Right ventricle myocardium inferior (tissue), 1 donor: ENCODE results near the gene CHRNB2. TPM values are rescaled to one million over a fixed set of nuclear protein-coding genes. Genes with fewer than 3 reads are reported as not detected.

Experiments used
- ATAC-seq: fragments of 200-7000 bp; cut with Tn5 transposase; one replicate; pipeline ENCODE4 v1.9.1; 2020; ENCODE audit warnings: mild to moderate bottlenecking, moderate library complexity
- DNase-seq: peaks from one replicate; pipeline ENCODE4 v3.0.0; 2021; ENCODE audit errors: missing footprints
- intact Hi-C: fragments of 100-400 bp; cut with DNase I; formaldehyde crosslinking; loops from one replicate; pipeline ENCODE4 v1.11.0; 2022
- total RNA-seq: library from RNA; stranded (reverse); fragmentation: NEBNext Ultra II Directional; extraction: Animal tissue kit (Norgen Biotek cat#: 25700); gene quantifications from one replicate; pipeline ENCODE4 v1.2.1, GENCODE V29; 2021
- donor health status: DM: no; HTN: yes; CAD: no; lungs with severe emphysema.

CHRNB2 gene
- total RNA-seq, 1 donor from 2014 or later = not detected

GRCh38 chr1:154575147-154575927 is 7.8 kb downstream of the CHRNB2 start:
- no peak for DNase-seq
- intact Hi-C loops = no loop called here

GRCh38 chr1:154575951-154576566 is 8.5 kb downstream of the CHRNB2 start:
- ATAC-seq (no peak), DNase-seq (no peak)
- intact Hi-C loops = no loop called here

More at GRCh38 chr1:154575147-154575927, 7.8 kb downstream of the CHRNB2 start:
- ATAC-seq = no peak

GRCh38 chr1:154577346-154578057 is 9.9 kb downstream of the CHRNB2 start:
- DNase-seq (no peak), ATAC-seq (peak; percentile 7)
- intact Hi-C loops = no loop called here

- intact Hi-C loops = no loop called here
- ATAC-seq (peak; percentile 51), DNase-seq (no peak)
These were observed 10.5 kb downstream of the CHRNB2 start for GRCh38 chr1:154578058-154578418.

GRCh38 chr1:154579374-154579773 is 11.8 kb downstream of the CHRNB2 start:
- DNase-seq (no peak), ATAC-seq (no peak)
- intact Hi-C loops = no loop called here

- ATAC-seq (no peak), DNase-seq (no peak)
- intact Hi-C loops = no loop called here
These were observed 14.2 kb downstream of the CHRNB2 start for GRCh38 chr1:154581766-154582165.

GRCh38 chr1:154582885-154583284 is 15.3 kb downstream of the CHRNB2 start:
- intact Hi-C loops = no loop called here
- DNase-seq = no peak
- no peak for ATAC-seq

GRCh38 chr1:154583773-154584172 is 16.2 kb downstream of the CHRNB2 start:
- no peak for DNase-seq
- intact Hi-C loops = no loop called here
- ATAC-seq = no peak

- intact Hi-C loops = no loop called here
- ATAC-seq (no peak), DNase-seq (no peak)
These were observed 16.9 kb downstream of the CHRNB2 start for GRCh38 chr1:154584267-154584994.

GRCh38 chr1:154586231-154586630 is 18.7 kb downstream of the CHRNB2 start:
- ATAC-seq (no peak), DNase-seq (no peak)
- intact Hi-C loops = no loop called here

GRCh38 chr1:154586641-154587040 is 19.1 kb downstream of the CHRNB2 start:
- DNase-seq = no peak
- no peak for ATAC-seq
- intact Hi-C loops = no loop called here

GRCh38 chr1:154589780-154590179 is 22.2 kb downstream of the CHRNB2 start:
- ATAC-seq (no peak), DNase-seq (no peak)
- intact Hi-C loops = no loop called here

- ATAC-seq (no peak), DNase-seq (no peak)
- intact Hi-C loops = no loop called here
These were observed 23.2 kb downstream of the CHRNB2 start for GRCh38 chr1:154590756-154591155.

- no peak for ATAC-seq
- DNase-seq = no peak
- intact Hi-C loops = no loop called here
These were observed 23.6 kb downstream of the CHRNB2 start for GRCh38 chr1:154591206-154591605.

GRCh38 chr1:154593390-154593789 is 25.8 kb downstream of the CHRNB2 start:
- DNase-seq = no peak
- intact Hi-C loops = no loop called here
- no peak for ATAC-seq

GRCh38 chr1:154594811-154595210 is 27.2 kb downstream of the CHRNB2 start:
- intact Hi-C loops = no loop called here
- ATAC-seq (no peak), DNase-seq (no peak)

GRCh38 chr1:154595621-154596020 is 28.0 kb downstream of the CHRNB2 start:
- ATAC-seq = no peak
- intact Hi-C loops = no loop called here
- DNase-seq = no peak

- intact Hi-C loops = no loop called here
- no peak for ATAC-seq
- no peak for DNase-seq
These were observed 31.5 kb downstream of the CHRNB2 start for GRCh38 chr1:154598871-154599635.

- peak; percentile 54 for ATAC-seq
- intact Hi-C loops = no loop called here
These were observed 32.1 kb downstream of the CHRNB2 start for GRCh38 chr1:154599658-154600057.

More at GRCh38 chr1:154599658-154600057, 32.1 kb downstream of the CHRNB2 start:
- DNase-seq = no peak
